ENCODE measurements around the gene PLEKHH2.

GRCh38 chr2:43692428-43692994 is 55.5 kb downstream of the PLEKHH2 start:
- TF ChIP-seq CTCF (IDR thresholded peaks at IDR 0.05) (no peak), ZFX (IDR thresholded peaks at IDR 0.05; ENCODE audit: borderline replicate concordance) (no peak)
